Left ventricle myocardium inferior (tissue), 1 donor: ENCODE results near the gene ARMH4. TPM values are rescaled to one million over a fixed set of nuclear protein-coding genes. Genes with fewer than 3 reads are reported as not detected.

ENCODE experiments used
- DNase-seq: peaks from one replicate; pipeline ENCODE4 v3.0.0-alpha.2; 2020
- H3K27ac ChIP-seq: fragments of 200-600 bp; replicated peaks from 2 replicates; pipeline ENCODE4 v1.8.0; 2021
- H3K27me3 ChIP-seq: fragments of 200-600 bp; 2 replicates; pipeline ENCODE4 v1.8.0; 2021; ENCODE audit warnings: low read depth
- H3K36me3 ChIP-seq: fragments of 200-600 bp; 2 replicates; pipeline ENCODE4 v1.8.0; 2021
- H3K4me1 ChIP-seq: fragments of 200-600 bp; 2 replicates; pipeline ENCODE4 v1.8.0; 2021
- H3K4me3 ChIP-seq: fragments of 200-600 bp; 2 replicates; pipeline ENCODE4 v1.8.0; 2021; ENCODE audit warnings: mild to moderate bottlenecking, moderate library complexity
- H3K9me3 ChIP-seq: fragments of 200-600 bp; replicated peaks from 2 replicates; pipeline ENCODE4 v1.8.0; 2021
- CTCF ChIP-seq: fragments of 200-600 bp; IDR thresholded peaks from 2 replicates; pipeline ENCODE4 v1.8.0; 2021; ENCODE audit warnings: antibody characterized with exemption, mild to moderate bottlenecking, borderline replicate concordance
- intact Hi-C: fragments of 100-400 bp; cut with micrococcal nuclease; formaldehyde crosslinking; loops from one replicate; pipeline ENCODE4 v1.11.0; 2022
- total RNA-seq: library from RNA; stranded (reverse); fragmentation: NEBNext Ultra II Directional; extraction: Animal tissue kit (Norgen Biotek cat#: 25700); gene quantifications from one replicate; pipeline ENCODE4 v1.2.1, GENCODE V29; 2021
- donor health status: DM: no; HTN: yes; CAD: no; lungs with severe emphysema.

The ARMH4 gene
- total RNA-seq, 1 donor from 2014 or later, result 7.3 TPM

- no peaks in the 10 kb centered on the region for H3K36me3 ChIP-seq
- no peak for TF ChIP-seq CTCF
- H3K27ac ChIP-seq, result no peak overlapping the region
- DNase-seq, result no peak
- no peaks in the 10 kb centered on the region for H3K27me3 ChIP-seq
- no peaks in the 10 kb centered on the region for H3K9me3 ChIP-seq
- H3K4me3 ChIP-seq, result no peak overlapping the region
- intact Hi-C loops, result loop anchor here (5.0 kb wide), 1 partner anchor 586 kb away; no protein-coding TSS in a partner anchor
- H3K4me1 ChIP-seq, result peaks cover 12% of the 10 kb centered on the region
Measured at GRCh38 chr14:58073516-58073915, 78.5 kb downstream of the ARMH4 start.

DNA sequence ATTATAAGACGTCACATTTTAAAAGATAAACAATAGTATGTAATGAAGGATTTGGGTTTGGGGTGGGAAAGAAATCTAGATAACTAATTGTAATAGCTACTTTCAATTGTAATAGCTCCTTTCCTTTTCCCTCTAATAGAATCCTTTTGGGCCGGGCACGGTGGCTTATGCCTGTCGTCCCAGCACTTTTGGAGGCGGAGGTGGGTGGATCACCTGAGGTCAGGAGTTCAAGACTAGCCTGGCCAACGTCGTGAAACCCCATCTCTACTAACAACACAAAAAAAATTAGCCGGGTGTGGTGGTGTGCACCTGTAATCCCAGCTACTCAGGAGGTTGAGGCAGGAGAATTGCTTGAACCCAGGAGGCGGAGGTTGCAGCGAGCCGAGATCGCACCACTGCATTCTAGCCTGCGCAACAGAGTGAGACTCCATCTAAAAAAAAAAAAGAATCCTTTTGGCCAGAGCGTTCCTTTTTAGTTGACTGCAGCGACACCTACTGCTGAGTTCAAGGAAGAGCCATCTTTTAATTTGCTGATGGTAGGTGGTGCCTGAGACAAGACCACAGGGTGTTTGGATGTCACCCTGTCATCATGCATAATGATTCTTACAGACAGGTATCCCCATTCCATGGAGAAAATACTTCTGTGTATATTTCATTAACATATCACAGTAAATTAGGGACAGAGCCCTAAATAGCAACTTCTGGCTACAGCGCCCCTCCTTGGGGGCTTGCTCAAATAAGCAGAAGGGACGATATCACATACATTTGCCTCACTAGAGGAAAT, 79.5 kb downstream of the ARMH4 start:
- Histone ChIP-seq H3K4me3 (peak overlapping the region; percentile 55), H3K27ac (no peak overlapping the region)
- peak; percentile 81 for TF ChIP-seq CTCF

GRCh38 chr14:58071341-58071740, 80.7 kb downstream of the ARMH4 start:
- Histone ChIP-seq H3K27ac (no peak overlapping the region), H3K4me1 (no peaks in the 10 kb centered on the region), H3K4me3 (no peak overlapping the region), H3K36me3 (no peaks in the 10 kb centered on the region), H3K27me3 (no peaks in the 10 kb centered on the region), H3K9me3 (no peaks in the 10 kb centered on the region)
- no peak for DNase-seq
- no peak for TF ChIP-seq CTCF
- intact Hi-C loops, result loop anchor here (5.0 kb wide), 1 partner anchor 584 kb away; no protein-coding TSS in a partner anchor

More for the DNA sequence above, 79.5 kb downstream of the ARMH4 start:
- Histone ChIP-seq H3K9me3 (no peaks in the 10 kb centered on the region), H3K27me3 (no peaks in the 10 kb centered on the region), H3K4me1 (peaks cover 2% of the 10 kb centered on the region), H3K36me3 (no peaks in the 10 kb centered on the region)
- DNase-seq, result no peak
- intact Hi-C loops, result loop anchor here (5.0 kb wide), 1 partner anchor 585 kb away; no protein-coding TSS in a partner anchor

- no peak overlapping the region for H3K4me3 ChIP-seq
- no peak for TF ChIP-seq CTCF
- no peak overlapping the region for H3K27ac ChIP-seq
- no peaks in the 10 kb centered on the region for H3K27me3 ChIP-seq
- H3K4me1 ChIP-seq, result no peaks in the 10 kb centered on the region
- intact Hi-C loops, result no loop called here
- no peak for DNase-seq
- no peaks in the 10 kb centered on the region for H3K36me3 ChIP-seq
- H3K9me3 ChIP-seq, result no peaks in the 10 kb centered on the region
Measured at GRCh38 chr14:58068306-58068705, 83.7 kb downstream of the ARMH4 start.

DNA sequence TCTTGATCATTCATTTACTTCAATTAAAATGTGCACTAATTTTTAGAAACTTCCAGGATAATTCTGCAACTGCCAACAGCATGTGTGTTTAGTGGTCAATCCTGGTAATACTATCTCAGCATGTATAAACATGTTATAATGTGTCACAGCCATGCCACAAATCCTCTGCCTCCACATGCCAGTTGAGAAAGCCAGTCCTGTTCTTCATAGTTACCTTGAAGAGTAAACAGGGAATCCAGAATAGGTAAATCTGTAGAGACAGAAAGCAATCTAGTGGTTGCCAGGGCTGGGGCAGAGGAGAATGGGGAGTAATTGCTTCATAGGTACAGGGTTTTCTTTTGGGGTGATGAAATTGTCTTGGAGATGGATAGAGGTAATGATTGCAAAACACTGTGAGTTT, 85.9 kb downstream of the ARMH4 start:
- no peak overlapping the region for H3K27ac ChIP-seq
- H3K27me3 ChIP-seq, result no peaks in the 10 kb centered on the region
- H3K4me1 ChIP-seq, result no peaks in the 10 kb centered on the region
- TF ChIP-seq CTCF, result no peak
- no peaks in the 10 kb centered on the region for H3K9me3 ChIP-seq
- no peak for DNase-seq
- intact Hi-C loops, result no loop called here
- H3K4me3 ChIP-seq, result no peak overlapping the region
- no peaks in the 10 kb centered on the region for H3K36me3 ChIP-seq
